NOMO-1 (cell line): Measurements from ENCODE around the gene CEACAM20.
A peak's percentile ranks its signal among the peaks of the same experiment; 100 is the strongest.
"Not testable (repeated sequence)": the region's sequence is repeated elsewhere in the genome, so short reads cannot be mapped to it uniquely, and the experiment has no call there.

Experiments used
- DNase-seq, 2 experiments: peaks; one replicate each; lab custom pipeline; 2025; ENCODE audit not compliant: unreplicated experiment in 2 of 2; lab: John Stamatoyannopoulos, UW

The CEACAM20 gene

DNA sequence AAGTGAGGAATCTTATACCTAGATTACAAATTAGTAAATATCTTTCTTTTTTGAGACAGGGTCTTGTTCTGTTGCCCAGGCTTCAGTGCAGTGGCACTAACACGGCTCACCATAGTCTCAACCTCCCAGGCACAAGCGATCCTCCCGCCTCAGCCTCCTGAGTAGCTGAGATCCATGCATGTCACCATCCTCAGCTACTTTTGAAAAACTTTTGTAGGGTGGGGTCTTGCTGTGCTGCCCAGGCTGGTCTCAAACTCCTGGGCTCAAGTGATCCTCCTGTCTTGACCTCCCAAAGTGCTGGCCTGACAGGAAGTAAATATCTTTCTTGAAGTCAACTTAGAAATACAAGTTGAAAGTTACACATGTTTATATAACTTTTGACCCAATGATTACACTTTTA, 20.0 kb upstream of the CEACAM20 start:
- no peak for DNase-seq

- DNase-seq, result no peak
Observed at GRCh38 chr19:44548736-44549135, 19.3 kb upstream of the CEACAM20 start.

GRCh38 chr19:44544031-44544430, 14.6 kb upstream of the CEACAM20 start:
- DNase-seq, result no peak

DNA sequence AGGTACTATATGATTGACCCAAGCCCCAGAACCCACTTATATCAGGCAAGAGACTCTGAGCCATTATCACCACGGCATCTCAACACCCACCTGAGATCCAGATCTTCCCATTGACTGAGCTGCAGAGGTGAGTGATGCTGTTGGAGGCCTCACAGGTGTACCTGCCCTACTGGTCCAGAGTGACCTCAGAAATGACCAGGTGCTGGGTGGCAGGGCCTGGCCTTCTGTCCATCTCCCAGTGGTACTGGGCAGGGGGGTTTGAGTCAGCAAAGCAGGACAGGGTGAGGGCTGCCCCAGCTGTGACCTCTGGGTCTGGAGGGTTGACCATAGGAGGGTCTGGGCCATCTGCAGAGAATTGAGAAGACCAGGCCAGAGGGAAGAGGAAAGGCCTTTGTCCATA, 13.2 kb upstream of the CEACAM20 start:
- no peak for DNase-seq

DNA sequence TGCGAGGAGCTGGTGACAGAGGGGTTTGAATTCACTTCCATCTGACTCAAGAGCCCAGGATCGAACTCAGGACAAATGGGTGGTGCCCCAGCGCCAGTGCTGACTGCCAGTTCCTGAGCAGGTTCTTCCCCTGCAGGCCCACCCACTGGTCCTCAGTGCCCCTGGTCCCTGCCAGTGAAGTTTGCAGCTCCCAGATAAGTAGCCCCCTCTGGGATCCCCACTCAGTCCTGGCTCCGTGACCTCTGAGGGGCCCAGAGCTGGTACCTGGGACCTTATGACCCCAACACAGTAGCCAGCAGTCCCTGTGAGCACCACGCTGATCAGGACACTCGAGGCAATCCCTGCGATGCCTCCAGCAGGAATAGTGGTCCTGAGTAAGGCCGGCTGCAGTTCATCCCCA, 11.3 kb upstream of the CEACAM20 start:
- no peak for DNase-seq

GRCh38 chr19:44539991-44540390, 10.5 kb upstream of the CEACAM20 start:
- no peak for DNase-seq

DNA sequence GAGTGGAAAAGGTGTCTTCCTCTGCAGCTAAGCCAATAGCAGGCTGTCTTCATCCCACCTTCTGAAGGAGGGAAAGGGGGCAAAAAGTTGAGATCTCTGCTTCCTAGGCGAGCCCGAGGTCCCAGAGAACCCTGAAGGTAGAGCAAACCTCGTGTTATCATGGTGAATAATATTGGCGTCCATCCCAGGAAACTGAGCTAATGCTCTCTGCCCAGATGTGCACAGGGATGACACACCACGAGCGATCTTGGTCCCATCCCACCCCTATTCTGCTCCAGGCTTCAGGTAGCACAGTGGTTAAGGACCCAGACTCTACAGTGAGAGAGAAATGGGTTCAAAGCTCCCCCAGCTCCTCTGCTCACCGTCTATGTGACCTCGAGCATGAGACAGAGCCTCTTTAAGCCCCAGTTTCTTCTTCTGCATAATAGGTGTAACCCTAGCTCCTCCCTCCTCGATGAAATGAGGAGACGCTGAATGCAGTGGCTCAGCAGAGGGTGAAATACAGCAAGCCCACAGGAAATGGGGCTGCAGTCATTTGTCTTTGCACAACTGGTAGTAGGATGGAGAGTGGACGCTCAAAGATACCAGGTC, 9.9 kb upstream of the CEACAM20 start:
- no peak for DNase-seq

- DNase-seq, result not testable (repeated sequence)
Observed at GRCh38 chr19:44535361-44535760, 5.9 kb upstream of the CEACAM20 start.

- DNase-seq, result no peak
Observed at GRCh38 chr19:44532819-44533218, 3.3 kb upstream of the CEACAM20 start.

DNA sequence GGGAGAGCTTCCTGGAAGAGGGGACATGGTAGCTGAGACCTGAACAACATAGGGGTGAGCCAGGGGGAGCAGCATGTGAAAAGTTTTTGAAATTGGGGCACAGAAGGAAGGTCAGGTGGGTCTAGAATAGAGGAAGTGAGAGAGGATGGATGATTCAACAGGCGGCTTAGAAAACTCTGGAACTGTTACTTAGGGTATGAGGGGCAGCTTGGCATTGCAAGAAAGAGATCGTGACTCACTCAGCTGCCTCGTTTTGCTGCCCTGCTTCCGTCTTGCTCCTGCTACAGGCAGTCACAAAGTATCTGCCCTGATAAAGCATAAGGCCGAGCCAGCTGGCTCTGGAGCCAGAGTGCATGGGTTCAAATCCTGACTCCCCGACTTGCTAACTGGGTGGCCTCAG, 1.3 kb upstream of the CEACAM20 start:
- peak; percentile 21 to 26 for DNase-seq

DNA sequence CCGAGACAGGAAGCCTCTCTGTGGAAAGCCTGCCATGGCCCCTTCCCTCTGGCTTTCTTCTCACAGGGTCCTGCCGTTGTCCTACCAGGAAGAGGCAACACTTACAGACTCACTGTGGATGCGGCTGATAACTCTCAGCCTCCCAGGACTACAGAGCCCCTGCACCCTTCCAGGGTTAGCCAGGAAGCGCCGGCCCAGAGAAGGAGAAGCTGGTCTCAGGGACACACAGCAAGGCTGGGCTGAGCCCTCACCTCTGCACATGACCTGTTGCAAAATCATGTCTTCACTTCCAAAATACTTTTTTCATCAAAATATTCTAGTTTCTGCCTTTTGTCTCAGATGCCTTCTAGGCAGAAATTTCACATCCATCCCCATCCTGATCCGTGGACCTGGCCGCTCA, 1.9 kb downstream of the CEACAM20 start:
- no peak for DNase-seq

DNA sequence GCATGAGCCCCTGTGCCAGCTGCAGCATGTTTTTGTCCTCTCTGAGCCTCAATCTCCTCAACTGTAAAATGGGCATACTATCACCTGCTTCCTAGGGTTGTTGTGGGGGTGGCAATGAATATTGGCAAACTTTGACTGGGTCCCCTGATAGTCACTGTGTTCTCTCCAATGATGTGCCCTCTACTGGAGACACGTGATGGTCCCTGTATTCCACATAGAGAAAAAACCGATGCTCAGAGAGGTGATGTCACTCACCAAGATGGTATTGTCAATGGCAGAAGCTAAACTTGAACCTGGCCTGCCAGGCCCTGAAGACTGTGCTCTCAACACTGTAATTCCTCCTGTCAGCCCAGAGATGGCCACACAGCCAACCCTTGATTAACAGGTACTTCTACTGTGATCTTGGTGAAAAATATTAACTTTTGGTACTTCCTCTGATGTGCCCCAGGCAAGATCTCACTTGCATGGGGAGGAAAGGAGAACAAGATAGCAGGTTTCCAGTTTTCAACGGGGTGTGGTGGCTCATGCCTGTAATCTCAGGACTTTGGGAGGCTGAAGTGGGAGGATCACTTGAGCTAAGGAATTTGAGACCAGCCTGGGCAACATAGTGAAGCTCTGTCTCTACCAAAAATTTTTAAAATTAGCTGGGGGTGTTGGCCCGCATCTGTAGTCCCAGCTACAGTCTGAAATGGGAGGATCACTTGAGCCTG, 3.6 kb downstream of the CEACAM20 start:
- no peak for DNase-seq

DNA sequence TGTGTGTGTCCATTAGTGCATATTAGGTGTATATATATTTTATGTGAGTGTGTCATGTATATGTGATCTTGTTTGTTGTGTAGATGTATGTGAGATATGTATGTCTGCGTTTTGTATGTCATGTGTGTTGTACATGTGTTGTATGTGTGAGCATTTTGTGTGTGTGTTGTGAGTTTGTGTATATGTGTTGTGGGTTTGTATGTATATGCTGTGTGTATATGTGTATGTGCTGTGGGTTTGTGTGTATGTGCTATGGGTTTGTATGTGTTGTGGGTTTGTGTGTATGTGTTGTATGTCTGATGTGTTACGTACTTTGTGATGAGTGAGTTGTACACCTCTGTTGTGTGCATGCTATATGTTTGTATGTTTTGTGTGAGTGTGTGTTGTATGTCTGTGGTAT, 8.1 kb downstream of the CEACAM20 start:
- DNase-seq, result no peak

- DNase-seq, result no peak
Observed at GRCh38 chr19:44517146-44517545, 12.3 kb downstream of the CEACAM20 start.

GRCh38 chr19:44515907-44516306, 13.6 kb downstream of the CEACAM20 start:
- DNase-seq, result no peak

- no peak for DNase-seq
Observed at GRCh38 chr19:44515031-44515430, 14.4 kb downstream of the CEACAM20 start.

DNA sequence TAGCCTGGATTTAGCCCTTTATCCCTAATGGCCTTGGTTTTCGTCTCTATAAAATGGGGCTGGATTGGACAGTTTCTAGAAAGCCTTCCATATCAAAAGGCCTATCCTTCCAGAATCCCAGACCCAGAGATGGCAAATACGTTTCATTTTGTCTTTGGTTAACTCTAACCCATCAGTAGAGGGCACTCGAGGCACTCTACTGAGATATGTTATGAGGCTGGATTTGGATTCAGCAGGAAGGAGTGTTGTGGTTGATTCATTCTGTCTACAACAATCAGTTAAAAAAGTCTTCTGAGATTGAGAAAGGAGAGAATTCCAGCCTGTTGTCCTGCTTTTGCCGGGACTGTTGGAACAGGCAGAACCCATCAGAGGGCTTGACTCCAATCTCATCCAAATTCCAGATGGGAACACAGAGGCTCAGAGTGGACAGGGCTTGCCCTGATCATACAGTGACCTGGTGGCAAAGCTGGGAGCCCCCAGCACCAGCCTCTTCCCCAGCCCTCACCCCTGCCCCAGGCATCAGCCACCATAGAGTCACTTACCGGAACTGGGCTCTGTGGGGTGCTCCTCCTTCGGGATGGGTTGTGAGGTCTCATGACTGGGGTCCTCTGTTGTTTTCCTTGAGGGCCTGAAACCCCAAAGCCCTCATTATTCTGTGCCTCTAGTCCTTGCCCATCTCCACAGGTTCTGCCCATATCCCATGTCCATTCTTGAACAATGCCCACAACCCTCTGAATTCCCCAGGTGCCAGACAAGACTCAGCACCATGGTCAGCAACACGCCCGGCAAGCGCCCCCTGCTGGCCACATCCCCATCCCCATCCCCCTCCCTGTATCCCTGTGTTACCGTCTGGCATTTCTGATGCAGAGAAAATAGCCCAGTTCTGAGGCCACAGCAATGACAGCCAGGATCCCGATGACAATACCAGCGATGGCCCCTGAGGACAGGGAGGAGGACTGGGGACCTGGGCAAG, 16.9 kb downstream of the CEACAM20 start:
- peak in 1 of 2 experiments; percentile 0 for DNase-seq

GRCh38 chr19:44509478-44509877, 20.0 kb downstream of the CEACAM20 start:
- no peak for DNase-seq

DNA sequence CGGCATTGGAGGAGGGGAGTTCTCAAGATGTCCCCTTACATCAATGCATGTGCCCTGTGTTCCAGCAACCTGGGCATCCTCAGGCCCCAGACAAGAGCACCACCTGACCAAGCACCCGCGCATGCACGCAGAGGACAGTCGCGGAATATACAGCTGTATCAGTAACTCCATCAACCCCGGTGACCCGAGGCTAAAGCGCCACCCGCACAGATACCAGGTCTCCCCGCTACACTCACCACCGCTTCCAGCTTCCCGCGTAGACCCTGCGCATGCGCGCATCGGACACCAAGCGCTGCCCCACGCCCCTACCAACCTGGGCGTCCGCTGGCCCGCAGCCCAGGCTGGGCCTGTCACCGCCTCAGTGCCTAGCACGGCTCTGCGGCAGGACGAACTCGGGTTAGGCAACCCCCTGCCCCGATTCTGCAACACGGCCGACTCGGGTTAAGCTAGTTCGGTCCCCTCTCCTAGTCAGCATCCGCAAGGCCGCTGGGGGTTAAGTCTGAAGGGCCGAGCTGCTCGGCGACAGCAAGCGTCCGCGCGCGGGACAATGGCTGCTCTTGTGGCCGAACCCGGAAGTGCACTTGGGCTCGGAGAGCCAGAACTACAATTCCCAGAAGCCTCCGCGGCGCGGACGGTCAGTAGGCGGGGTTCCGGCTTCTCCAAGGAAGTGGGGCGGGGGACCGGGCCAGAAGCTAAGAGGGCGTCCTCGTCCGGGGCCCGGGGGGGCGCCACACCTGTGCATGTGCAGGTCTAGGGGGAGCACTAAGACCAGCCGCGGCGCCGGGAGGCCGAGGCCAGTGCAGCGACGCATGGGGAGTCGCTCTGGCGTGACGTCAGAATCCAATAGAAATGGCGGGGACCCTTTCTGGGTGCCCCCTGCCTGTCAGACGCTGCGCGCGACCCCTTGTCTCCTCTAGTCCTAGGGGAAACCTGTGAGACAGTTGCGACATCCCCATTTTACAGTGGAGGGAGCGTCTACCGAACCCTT, 29.2 kb downstream of the CEACAM20 start, which contains the start of gene ZNF180:
ZNF180 (minus strand) TSS at position 561 of the 988 bp plus-strand sequence. CDS start 3,188 bp downstream, outside the sequence.
- DNase-seq, result peak; percentile 91 to 96

- no peak for DNase-seq
Observed at GRCh38 chr19:44499559-44499958, 29.9 kb downstream of the CEACAM20 start.
